HepG2 (cell line): ENCODE data around the gene LLGL2. TPM values are rescaled to one million over a fixed set of nuclear protein-coding genes. Genes with fewer than 3 reads are reported as not detected.

Source experiments
- HIVEP1 ChIP-seq: sonication (generic); formaldehyde crosslinking; IDR thresholded peaks from 2 replicates; pipeline ENCODE4 v1.4.0; 2020; ENCODE audit warnings: mild to moderate bottlenecking, missing genetic modification reagents
- JUNB ChIP-seq: sonication (generic); formaldehyde crosslinking; IDR thresholded peaks from 2 replicates; pipeline ENCODE4 v1.8.0; 2022; ENCODE audit warnings: missing genetic modification reagents, mild to moderate bottlenecking, borderline replicate concordance
- KMT2B ChIP-seq: IDR thresholded peaks from 2 replicates; pipeline ENCODE4 v1.6.1; 2016; ENCODE audit warnings: missing genetic modification reagents, missing compliant biosample characterization
- NFIC ChIP-seq: IDR thresholded peaks from 2 replicates; pipeline ENCODE4 v1.6.1; 2012; ENCODE audit warnings: mild to moderate bottlenecking, low read length, inconsistent platforms
- ZNF329 ChIP-seq: sonication (generic); formaldehyde crosslinking; IDR thresholded peaks from 2 replicates; pipeline ENCODE4 v1.9.0; 2021; ENCODE audit warnings: low read depth, mild to moderate bottlenecking, missing genetic modification reagents
- polyA plus RNA-seq, 8 experiments: library from polyadenylated mRNA; depleted of rRNA in 3 of 8; stranded (reverse) in 7 of 8; unstranded in 1 of 8; fragments of >200 nt; fragmentation: Illumina TruSeq in 4 of 8; extraction: Trizol in 4 of 8; gene quantifications; 2 replicates each; pipeline versions ENCODE4 v1.2.1 to v1.2.3, GENCODE V29; 2011 to 2016; ENCODE audit warnings: low read depth in 4 of 8, missing spikeins in 1 of 8, mixed read lengths in 1 of 8; ENCODE audit not compliant: insufficient read depth in 1 of 8
- total RNA-seq, 5 experiments: library from RNA; depleted of rRNA; stranded (reverse); fragments of >200 nt; fragmentation: Illumina TruSeq; extraction: Trizol; gene quantifications; 2 replicates each; pipeline ENCODE4 v1.2.3, GENCODE V29; 2016; ENCODE audit warnings: low read depth in 1 of 5
- TF ChIP-seq, protein P1 (sequence below): sonication (generic); formaldehyde crosslinking; IDR thresholded peaks from 2 replicates; pipeline ENCODE4 v1.5.0; 2020; ENCODE audit warnings: mild to moderate bottlenecking, missing genetic modification reagents, moderate library complexity
- TF ChIP-seq, protein P2 (sequence below): sonication (generic); formaldehyde crosslinking; IDR thresholded peaks from 2 replicates; pipeline ENCODE4 v1.5.1; 2020; ENCODE audit warnings: mild to moderate bottlenecking, missing genetic modification reagents, borderline replicate concordance
- TF ChIP-seq, protein P3 (sequence below), 2 experiments: fragments of 450-650 bp in 1 of 2; sonication (generic) in 1 of 2; formaldehyde crosslinking in 1 of 2; IDR thresholded peaks; 2 replicates each; pipeline versions ENCODE4 v1.6.1 to v1.8.0; 2016 to 2022; ENCODE audit warnings: antibody characterized with exemption in 1 of 2, mild to moderate bottlenecking in 1 of 2, missing genetic modification reagents in 1 of 2
- TF ChIP-seq, protein P4 (sequence below): sonication (generic); formaldehyde crosslinking; IDR thresholded peaks from 2 replicates; pipeline ENCODE4 v1.4.0; 2020; ENCODE audit warnings: missing genetic modification reagents, low read depth, mild to moderate bottlenecking, borderline replicate concordance

LLGL2 gene
- total and polyA plus RNA-seq, 2 of the 13 experiments (the other 11 are each of a cell fraction or from before 2014, with no cell fraction given): 83.0 to 86.7 TPM

DNA sequence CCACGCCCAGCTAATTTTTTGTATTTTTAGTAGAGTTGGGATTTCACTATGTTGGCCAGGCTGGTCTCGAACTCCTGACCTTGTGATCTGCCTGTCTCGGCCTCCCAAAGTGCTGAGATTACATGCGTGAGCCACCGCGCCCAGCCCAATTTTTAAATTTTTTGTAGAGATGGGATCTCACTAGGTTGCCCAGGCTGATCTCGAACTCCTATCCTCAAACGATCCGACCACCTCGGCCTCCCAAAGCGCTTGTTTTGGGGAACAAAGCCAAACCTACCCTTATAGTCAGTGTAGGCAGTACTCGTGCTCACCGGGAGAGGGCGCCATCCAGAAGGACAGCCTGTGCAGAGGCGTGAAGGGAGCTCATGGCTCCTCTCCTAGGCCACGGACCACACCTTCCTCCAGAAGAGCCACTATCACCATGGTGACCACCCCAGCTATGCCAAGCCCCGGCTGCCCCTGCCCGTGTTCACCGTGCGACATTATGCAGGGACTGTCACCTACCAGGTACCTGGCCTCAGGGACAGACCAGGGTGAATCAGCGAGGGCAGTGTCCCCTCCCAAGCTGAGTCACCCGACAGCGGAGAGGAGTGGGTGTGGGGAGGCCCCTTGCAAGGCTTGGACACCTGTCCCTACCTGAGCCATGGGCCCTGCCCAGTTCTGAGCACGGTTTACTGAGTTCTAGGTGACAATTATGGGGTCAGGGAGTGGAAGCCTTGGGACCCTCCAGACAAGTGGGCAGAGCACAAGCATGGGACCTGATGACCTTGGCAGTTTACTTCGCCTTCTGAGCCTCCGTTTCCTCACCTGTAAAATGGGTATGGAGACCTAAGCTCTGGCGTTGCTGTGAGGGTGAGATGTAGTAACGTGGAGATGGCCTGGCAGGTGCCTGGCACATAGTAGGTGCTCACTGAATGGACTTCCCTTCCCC is 75.8 kb downstream of the LLGL2 start (continued):
- TF ChIP-seq, protein P1, sequence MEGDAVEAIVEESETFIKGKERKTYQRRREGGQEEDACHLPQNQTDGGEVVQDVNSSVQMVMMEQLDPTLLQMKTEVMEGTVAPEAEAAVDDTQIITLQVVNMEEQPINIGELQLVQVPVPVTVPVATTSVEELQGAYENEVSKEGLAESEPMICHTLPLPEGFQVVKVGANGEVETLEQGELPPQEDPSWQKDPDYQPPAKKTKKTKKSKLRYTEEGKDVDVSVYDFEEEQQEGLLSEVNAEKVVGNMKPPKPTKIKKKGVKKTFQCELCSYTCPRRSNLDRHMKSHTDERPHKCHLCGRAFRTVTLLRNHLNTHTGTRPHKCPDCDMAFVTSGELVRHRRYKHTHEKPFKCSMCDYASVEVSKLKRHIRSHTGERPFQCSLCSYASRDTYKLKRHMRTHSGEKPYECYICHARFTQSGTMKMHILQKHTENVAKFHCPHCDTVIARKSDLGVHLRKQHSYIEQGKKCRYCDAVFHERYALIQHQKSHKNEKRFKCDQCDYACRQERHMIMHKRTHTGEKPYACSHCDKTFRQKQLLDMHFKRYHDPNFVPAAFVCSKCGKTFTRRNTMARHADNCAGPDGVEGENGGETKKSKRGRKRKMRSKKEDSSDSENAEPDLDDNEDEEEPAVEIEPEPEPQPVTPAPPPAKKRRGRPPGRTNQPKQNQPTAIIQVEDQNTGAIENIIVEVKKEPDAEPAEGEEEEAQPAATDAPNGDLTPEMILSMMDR: peak; percentile 96
- TF ChIP-seq KMT2B (CRISPR knock-in tag) (no peak), JUNB (peak; percentile 56; the same call in 1 of the 2 replicates), NFIC (no peak), ZNF329 (CRISPR knock-in tag) (no peak), HIVEP1 (CRISPR knock-in tag) (no peak)
- TF ChIP-seq, protein P2, sequence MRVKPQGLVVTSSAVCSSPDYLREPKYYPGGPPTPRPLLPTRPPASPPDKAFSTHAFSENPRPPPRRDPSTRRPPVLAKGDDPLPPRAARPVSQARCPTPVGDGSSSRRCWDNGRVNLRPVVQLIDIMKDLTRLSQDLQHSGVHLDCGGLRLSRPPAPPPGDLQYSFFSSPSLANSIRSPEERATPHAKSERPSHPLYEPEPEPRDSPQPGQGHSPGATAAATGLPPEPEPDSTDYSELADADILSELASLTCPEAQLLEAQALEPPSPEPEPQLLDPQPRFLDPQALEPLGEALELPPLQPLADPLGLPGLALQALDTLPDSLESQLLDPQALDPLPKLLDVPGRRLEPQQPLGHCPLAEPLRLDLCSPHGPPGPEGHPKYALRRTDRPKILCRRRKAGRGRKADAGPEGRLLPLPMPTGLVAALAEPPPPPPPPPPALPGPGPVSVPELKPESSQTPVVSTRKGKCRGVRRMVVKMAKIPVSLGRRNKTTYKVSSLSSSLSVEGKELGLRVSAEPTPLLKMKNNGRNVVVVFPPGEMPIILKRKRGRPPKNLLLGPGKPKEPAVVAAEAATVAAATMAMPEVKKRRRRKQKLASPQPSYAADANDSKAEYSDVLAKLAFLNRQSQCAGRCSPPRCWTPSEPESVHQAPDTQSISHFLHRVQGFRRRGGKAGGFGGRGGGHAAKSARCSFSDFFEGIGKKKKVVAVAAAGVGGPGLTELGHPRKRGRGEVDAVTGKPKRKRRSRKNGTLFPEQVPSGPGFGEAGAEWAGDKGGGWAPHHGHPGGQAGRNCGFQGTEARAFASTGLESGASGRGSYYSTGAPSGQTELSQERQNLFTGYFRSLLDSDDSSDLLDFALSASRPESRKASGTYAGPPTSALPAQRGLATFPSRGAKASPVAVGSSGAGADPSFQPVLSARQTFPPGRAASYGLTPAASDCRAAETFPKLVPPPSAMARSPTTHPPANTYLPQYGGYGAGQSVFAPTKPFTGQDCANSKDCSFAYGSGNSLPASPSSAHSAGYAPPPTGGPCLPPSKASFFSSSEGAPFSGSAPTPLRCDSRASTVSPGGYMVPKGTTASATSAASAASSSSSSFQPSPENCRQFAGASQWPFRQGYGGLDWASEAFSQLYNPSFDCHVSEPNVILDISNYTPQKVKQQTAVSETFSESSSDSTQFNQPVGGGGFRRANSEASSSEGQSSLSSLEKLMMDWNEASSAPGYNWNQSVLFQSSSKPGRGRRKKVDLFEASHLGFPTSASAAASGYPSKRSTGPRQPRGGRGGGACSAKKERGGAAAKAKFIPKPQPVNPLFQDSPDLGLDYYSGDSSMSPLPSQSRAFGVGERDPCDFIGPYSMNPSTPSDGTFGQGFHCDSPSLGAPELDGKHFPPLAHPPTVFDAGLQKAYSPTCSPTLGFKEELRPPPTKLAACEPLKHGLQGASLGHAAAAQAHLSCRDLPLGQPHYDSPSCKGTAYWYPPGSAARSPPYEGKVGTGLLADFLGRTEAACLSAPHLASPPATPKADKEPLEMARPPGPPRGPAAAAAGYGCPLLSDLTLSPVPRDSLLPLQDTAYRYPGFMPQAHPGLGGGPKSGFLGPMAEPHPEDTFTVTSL (CRISPR knock-in tag): no peak
- TF ChIP-seq, protein P3, sequence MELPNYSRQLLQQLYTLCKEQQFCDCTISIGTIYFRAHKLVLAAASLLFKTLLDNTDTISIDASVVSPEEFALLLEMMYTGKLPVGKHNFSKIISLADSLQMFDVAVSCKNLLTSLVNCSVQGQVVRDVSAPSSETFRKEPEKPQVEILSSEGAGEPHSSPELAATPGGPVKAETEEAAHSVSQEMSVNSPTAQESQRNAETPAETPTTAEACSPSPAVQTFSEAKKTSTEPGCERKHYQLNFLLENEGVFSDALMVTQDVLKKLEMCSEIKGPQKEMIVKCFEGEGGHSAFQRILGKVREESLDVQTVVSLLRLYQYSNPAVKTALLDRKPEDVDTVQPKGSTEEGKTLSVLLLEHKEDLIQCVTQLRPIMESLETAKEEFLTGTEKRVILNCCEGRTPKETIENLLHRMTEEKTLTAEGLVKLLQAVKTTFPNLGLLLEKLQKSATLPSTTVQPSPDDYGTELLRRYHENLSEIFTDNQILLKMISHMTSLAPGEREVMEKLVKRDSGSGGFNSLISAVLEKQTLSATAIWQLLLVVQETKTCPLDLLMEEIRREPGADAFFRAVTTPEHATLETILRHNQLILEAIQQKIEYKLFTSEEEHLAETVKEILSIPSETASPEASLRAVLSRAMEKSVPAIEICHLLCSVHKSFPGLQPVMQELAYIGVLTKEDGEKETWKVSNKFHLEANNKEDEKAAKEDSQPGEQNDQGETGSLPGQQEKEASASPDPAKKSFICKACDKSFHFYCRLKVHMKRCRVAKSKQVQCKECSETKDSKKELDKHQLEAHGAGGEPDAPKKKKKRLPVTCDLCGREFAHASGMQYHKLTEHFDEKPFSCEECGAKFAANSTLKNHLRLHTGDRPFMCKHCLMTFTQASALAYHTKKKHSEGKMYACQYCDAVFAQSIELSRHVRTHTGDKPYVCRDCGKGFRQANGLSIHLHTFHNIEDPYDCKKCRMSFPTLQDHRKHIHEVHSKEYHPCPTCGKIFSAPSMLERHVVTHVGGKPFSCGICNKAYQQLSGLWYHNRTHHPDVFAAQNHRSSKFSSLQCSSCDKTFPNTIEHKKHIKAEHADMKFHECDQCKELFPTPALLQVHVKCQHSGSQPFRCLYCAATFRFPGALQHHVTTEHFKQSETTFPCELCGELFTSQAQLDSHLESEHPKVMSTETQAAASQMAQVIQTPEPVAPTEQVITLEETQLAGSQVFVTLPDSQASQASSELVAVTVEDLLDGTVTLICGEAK (IDR thresholded peaks at IDR 0.05): no peak
- TF ChIP-seq, protein P3 (CRISPR knock-in tag; IDR thresholded peaks at IDR 0.05): no peak
- TF ChIP-seq, protein P4, sequence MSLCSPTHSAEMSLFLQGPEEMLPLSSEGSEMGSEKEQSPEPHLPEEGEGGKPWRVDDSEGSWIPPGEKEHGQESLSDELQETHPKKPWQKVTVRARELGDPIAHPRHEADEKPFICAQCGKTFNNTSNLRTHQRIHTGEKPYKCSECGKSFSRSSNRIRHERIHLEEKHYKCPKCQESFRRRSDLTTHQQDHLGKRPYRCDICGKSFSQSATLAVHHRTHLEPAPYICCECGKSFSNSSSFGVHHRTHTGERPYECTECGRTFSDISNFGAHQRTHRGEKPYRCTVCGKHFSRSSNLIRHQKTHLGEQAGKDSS (CRISPR knock-in tag): 0 out of 2 replicates have a peak, but pooled peaks have one; percentile 23
